ENCODE data around the gene CNTFR. TPM values are rescaled to one million over a fixed set of nuclear protein-coding genes. Genes with fewer than 3 reads are reported as not detected.

Gene CNTFR
- total RNA-seq, 2 experiments from 2014 or later = not detected

DNA sequence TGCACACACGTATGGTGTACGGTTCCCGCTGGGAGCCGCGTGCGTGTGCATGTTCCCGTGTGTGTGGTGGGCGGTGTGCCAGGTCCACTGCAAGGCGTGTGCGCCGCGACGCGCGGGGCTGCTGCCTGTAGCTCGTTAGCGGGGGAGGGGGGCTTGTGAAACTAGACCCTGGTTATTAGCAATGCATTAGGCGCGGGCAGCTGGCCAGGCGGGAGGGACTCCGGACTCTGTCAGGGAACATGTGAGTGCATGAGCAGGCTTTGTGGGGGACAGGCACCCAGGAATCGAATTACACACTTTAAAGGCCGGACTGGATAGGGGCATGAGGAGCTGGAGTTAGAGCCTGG, 34.5 kb downstream of the CNTFR start:
- H3K4me3 ChIP-seq (ENCODE audit: low read depth, low read length, poor library complexity, severe bottlenecking) = no peak overlapping the region
- H3K36me3 ChIP-seq (ENCODE audit: insufficient read depth, low read length) = no peaks in the 10 kb centered on the region
- no TSS peak for BruUV-seq (replicated peaks)
- H3K27ac ChIP-seq (ENCODE audit: low read depth, low read length, poor library complexity, severe bottlenecking) = no peak overlapping the region
- POLR2A ChIA-PET = no interaction called here
- intact Hi-C loops (cut with micrococcal nuclease; ENCODE audit: unreplicated experiment) = no loop called here
- H3K4me2 ChIP-seq (ENCODE audit: low read length) = no peak overlapping the region
- CTCF ChIA-PET (ENCODE audit: unreplicated experiment) = interaction anchor here (0.5 kb wide), 1 partner anchor 14 kb away, joined by 5 read pairs; no protein-coding TSS in a partner anchor
- no peaks in the 10 kb centered on the region for H4K20me1 ChIP-seq (ENCODE audit: insufficient read depth, low read length)
- no peaks in the 10 kb centered on the region for H3K79me2 ChIP-seq (ENCODE audit: insufficient read depth, low read depth, low read length)
- TF ChIP-seq EZH2phosphoT487 (IDR thresholded peaks at IDR 0.05; ENCODE audit: borderline replicate concordance, low read depth, low read length) = no peak
- TF ChIP-seq, protein P1, sequence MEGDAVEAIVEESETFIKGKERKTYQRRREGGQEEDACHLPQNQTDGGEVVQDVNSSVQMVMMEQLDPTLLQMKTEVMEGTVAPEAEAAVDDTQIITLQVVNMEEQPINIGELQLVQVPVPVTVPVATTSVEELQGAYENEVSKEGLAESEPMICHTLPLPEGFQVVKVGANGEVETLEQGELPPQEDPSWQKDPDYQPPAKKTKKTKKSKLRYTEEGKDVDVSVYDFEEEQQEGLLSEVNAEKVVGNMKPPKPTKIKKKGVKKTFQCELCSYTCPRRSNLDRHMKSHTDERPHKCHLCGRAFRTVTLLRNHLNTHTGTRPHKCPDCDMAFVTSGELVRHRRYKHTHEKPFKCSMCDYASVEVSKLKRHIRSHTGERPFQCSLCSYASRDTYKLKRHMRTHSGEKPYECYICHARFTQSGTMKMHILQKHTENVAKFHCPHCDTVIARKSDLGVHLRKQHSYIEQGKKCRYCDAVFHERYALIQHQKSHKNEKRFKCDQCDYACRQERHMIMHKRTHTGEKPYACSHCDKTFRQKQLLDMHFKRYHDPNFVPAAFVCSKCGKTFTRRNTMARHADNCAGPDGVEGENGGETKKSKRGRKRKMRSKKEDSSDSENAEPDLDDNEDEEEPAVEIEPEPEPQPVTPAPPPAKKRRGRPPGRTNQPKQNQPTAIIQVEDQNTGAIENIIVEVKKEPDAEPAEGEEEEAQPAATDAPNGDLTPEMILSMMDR (conservative IDR thresholded peaks at IDR 0.05; ENCODE audit: low read length) = no peak
- H3K9me2 ChIP-seq (ENCODE audit: insufficient read depth, low read length) = no peaks in the 10 kb centered on the region
- no peaks in the 10 kb centered on the region for H3K9me3 ChIP-seq (ENCODE audit: low read length)
- H3K4me1 ChIP-seq (ENCODE audit: insufficient read depth, low read length, poor library complexity, severe bottlenecking) = no peaks in the 10 kb centered on the region
- no peak for DNase-seq (ENCODE audit: low spot score)
- H2AFZ ChIP-seq (ENCODE audit: low read length) = no peak overlapping the region

DNA sequence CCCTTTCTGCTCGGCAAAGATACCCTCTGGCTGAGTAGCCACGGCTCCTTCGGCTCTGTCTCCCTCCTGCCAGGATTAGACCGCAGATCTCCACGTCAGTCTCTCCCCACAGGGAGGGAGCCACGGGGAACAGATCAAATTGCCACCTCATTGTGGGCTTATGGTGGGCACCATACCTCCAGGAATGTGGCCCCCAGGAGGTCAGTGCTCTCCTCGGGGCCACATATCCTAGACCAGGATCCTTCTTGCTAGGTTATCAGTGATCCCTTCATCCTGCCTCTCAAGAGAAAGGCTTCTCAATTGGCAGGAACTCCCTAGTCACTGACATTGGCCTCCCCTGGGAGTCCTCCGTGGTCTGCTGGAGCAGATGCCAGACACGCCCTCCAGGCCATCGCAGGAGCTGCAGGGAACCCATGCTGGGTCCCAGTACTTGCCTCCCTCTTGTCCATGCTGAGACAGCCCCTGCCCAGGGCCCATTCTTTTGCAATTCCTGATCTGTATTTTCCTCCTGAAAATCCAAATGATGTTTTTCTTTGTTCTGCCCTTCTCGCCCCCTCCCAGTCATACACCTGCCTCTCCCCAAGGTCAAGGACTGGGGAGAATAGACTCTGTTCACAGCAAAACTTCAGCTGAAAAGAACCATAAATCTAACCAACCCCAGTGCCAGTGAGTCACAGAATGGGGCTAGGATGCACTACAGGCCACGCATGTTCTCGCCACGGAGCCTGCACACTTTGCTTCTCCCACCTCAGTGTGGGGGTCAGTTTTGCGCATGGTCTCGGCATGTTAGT, 35.1 kb downstream of the CNTFR start:
- H3K36me3 ChIP-seq (ENCODE audit: insufficient read depth, low read length) = no peaks in the 10 kb centered on the region
- no peaks in the 10 kb centered on the region for H4K20me1 ChIP-seq (ENCODE audit: insufficient read depth, low read length)
- H3K9me2 ChIP-seq (ENCODE audit: insufficient read depth, low read length) = no peaks in the 10 kb centered on the region
- H3K79me2 ChIP-seq (ENCODE audit: insufficient read depth, low read depth, low read length) = no peaks in the 10 kb centered on the region
- no peak overlapping the region for H3K27ac ChIP-seq (ENCODE audit: low read depth, low read length, poor library complexity, severe bottlenecking)
- CTCF ChIA-PET (ENCODE audit: unreplicated experiment) = no interaction called here
- no peaks in the 10 kb centered on the region for H3K9me3 ChIP-seq (ENCODE audit: low read length)
- H2AFZ ChIP-seq (ENCODE audit: low read length) = no peak overlapping the region
- TF ChIP-seq EZH2phosphoT487 (IDR thresholded peaks at IDR 0.05; ENCODE audit: borderline replicate concordance, low read depth, low read length) = no peak
- TF ChIP-seq, protein P1 (conservative IDR thresholded peaks at IDR 0.05; ENCODE audit: low read length) = no peak
- POLR2A ChIA-PET = no interaction called here
- H3K4me2 ChIP-seq (ENCODE audit: low read length) = no peak overlapping the region
- H3K4me1 ChIP-seq (ENCODE audit: insufficient read depth, low read length, poor library complexity, severe bottlenecking) = no peaks in the 10 kb centered on the region
- intact Hi-C loops (cut with micrococcal nuclease; ENCODE audit: unreplicated experiment) = no loop called here
- BruUV-seq (replicated peaks) = no TSS peak
- H3K4me3 ChIP-seq (ENCODE audit: low read depth, low read length, poor library complexity, severe bottlenecking) = no peak overlapping the region
- no peak for DNase-seq (ENCODE audit: low spot score)

DNA sequence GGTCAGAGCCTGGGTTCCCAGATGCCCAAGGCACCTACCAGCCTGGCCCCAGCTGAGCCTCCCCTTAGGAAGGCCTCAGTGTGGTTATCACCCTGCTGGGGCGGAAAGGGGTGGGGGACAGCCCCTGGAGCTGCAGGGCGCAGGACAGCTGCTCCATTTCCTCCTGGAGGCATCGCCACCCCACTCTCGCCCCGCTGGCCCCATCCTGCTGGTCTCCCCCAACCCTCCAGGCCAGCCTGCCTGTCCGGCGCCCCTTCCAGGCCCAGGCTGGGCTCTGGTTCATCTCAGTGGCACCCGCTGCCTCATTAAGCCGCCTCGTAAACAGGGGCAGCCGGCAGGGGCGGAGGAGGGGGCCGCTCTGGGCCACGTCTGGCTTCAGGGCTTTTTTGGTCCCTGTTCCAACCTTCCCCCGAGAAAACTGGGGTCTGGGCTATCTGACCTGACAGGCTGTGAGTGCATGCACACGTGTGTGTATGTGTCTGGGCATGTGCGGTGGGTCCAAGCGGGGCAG, 36.0 kb downstream of the CNTFR start:
- intact Hi-C loops (cut with micrococcal nuclease; ENCODE audit: unreplicated experiment) = no loop called here
- Histone ChIP-seq H3K4me1 (ENCODE audit: insufficient read depth, low read length, poor library complexity, severe bottlenecking) (no peaks in the 10 kb centered on the region), H3K4me3 (ENCODE audit: low read depth, low read length, poor library complexity, severe bottlenecking) (no peak overlapping the region), H3K27ac (ENCODE audit: low read depth, low read length, poor library complexity, severe bottlenecking) (no peak overlapping the region), H3K4me2 (ENCODE audit: low read length) (no peak overlapping the region), H3K9me3 (ENCODE audit: low read length) (no peaks in the 10 kb centered on the region), H3K36me3 (ENCODE audit: insufficient read depth, low read length) (no peaks in the 10 kb centered on the region), H3K79me2 (ENCODE audit: insufficient read depth, low read depth, low read length) (no peaks in the 10 kb centered on the region), H2AFZ (ENCODE audit: low read length) (no peak overlapping the region), H3K9me2 (ENCODE audit: insufficient read depth, low read length) (no peaks in the 10 kb centered on the region), H4K20me1 (ENCODE audit: insufficient read depth, low read length) (no peaks in the 10 kb centered on the region)
- TF ChIP-seq, protein P1 (conservative IDR thresholded peaks at IDR 0.05; ENCODE audit: low read length) = no peak
- no peak for TF ChIP-seq EZH2phosphoT487 (IDR thresholded peaks at IDR 0.05; ENCODE audit: borderline replicate concordance, low read depth, low read length)
- POLR2A ChIA-PET = no interaction called here
- no peak for DNase-seq (ENCODE audit: low spot score)
- CTCF ChIA-PET (ENCODE audit: unreplicated experiment) = no interaction called here
- BruUV-seq (replicated peaks) = no TSS peak

Measured in OCI-LY7 (cell line).